Small intestine (tissue), 7 donors: Measurements from ENCODE around the gene TTC39A. TPM values are rescaled to one million over a fixed set of nuclear protein-coding genes. Genes with fewer than 3 reads are reported as not detected.
"Not testable (repeated sequence)": the region's sequence is repeated elsewhere in the genome, so short reads cannot be mapped to it uniquely, and the experiment has no call there.

Experiments
- DNase-seq, 2 donors: peaks; one replicate each; pipeline versions ENCODE4 v3.0.0 to v3.0.0-alpha.2; 2013
- FAIRE-seq: peaks from 2 replicates; lab custom pipeline; 2012; peaks lifted over from hg19 to GRCh38; lab: Jason Lieb, UNC
- H3K27ac ChIP-seq, 3 donors: one replicate each; pipeline ENCODE4 v1.5.1; 2013; ENCODE audit warnings: low read length in 2 of 3, mild to moderate bottlenecking in 2 of 3, control low read depth in 1 of 3, inconsistent platforms in 1 of 3, low read depth in 1 of 3, moderate library complexity in 1 of 3
- H3K27me3 ChIP-seq, 3 donors: one replicate each; pipeline ENCODE4 v1.6.1; 2013; ENCODE audit warnings: low read length in 3 of 3, inconsistent platforms in 1 of 3; ENCODE audit not compliant: control insufficient read depth in 3 of 3, insufficient read depth in 3 of 3
- H3K36me3 ChIP-seq, 3 donors: one replicate each; pipeline ENCODE4 v1.6.1; 2013; ENCODE audit warnings: low read length in 3 of 3, inconsistent platforms in 1 of 3, low read depth in 1 of 3, mild to moderate bottlenecking in 1 of 3, moderate library complexity in 1 of 3; ENCODE audit not compliant: control insufficient read depth in 3 of 3, insufficient read depth in 2 of 3
- H3K4me1 ChIP-seq, 3 donors: one replicate each; pipeline ENCODE4 v1.6.1; 2013; ENCODE audit warnings: low read length in 2 of 3, inconsistent platforms in 1 of 3, low read depth in 1 of 3, mild to moderate bottlenecking in 1 of 3, moderate library complexity in 1 of 3; ENCODE audit not compliant: control insufficient read depth in 3 of 3, insufficient read depth in 2 of 3
- H3K4me3 ChIP-seq, 3 donors: one replicate each; pipeline ENCODE4 v1.5.1; 2013; ENCODE audit warnings: low read length in 3 of 3, control low read depth in 1 of 3, inconsistent platforms in 1 of 3, low read depth in 1 of 3, mild to moderate bottlenecking in 1 of 3, moderate library complexity in 1 of 3
- H3K9me3 ChIP-seq, 2 donors: one replicate each; pipeline ENCODE4 v1.6.1; 2013; ENCODE audit warnings: low read depth in 1 of 2, low read length in 1 of 2; ENCODE audit not compliant: control insufficient read depth in 2 of 2, insufficient read depth in 1 of 2
- WGBS, 3 donors: extraction: QIAGEN DNeasy Blood & Tissue Kit; methylation state at CpG; one replicate each; pipeline ENCODE4 v1.1.7; 2013; 5-methylcytosine and 5-hydroxymethylcytosine counted together
- polyA plus RNA-seq, 4 donors: library from polyadenylated mRNA; stranded (reverse) in 3 of 4; unstranded in 1 of 4; fragments of 200-250 nt in 3 of 4; fragments of 120-200 nt in 1 of 4; gene quantifications; one replicate each; pipeline versions ENCODE4 v1.2.1 to v1.2.3, GENCODE V29; 2013
- donor health status: healthy with polysubstance abuse.
- donor health status: control.
- donor health status: control.
- donor health status: Bipolar disorder and iron deficiency.
- donor health status: healthy.

Gene TTC39A
- polyA plus RNA-seq, 4 donors, result 9.3 to 30.3 (median 12.8) TPM

DNA sequence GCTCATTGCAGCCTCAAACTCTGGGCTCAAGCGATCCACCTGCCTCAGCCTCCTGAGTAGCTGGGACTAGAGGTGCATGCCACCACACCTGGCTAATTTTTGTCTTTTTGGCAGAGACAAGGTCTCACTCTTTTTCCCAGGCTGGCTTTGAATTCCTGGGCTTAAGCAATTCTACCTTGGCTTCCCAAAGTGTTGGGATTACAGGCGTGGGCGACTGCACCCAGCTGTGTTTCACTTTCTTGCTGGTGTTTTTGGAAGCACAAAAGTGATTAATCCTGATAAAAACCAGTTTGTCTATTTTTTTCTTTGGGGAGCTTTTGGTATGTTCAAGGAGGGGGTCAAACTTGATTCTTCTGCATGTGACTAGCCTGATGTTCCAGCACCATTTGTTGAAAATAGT is 75.0 kb downstream of the TTC39A start:
- 76 to 85% (median 76%) methylated on average over 3 of the region's 3 CpGs for WGBS, 3 donors

DNA sequence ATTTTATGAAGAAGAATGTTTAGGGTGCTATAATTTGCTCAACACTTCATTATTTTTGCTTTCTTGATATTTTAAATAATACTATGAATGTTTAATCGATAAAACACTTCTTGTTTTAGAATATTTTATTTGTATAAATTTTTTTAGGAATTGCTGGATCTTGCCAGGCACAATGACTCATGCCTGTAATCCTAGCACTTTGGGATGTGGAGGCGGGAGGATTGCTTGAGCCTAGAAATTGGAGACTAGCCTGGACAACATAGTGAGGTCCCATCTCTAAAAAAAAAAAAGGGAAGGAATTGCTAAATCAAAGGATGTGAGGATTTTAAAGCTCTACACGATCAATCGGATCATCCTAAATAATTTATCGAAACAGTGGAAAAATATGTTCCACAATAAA is 76.7 kb downstream of the TTC39A start:
- Histone ChIP-seq H3K36me3 (peaks cover 0 to 16% (median 0%) of the 10 kb centered on the region in 3 donors), H3K9me3 (no peaks in the 10 kb centered on the region), H3K27me3 (no peaks in the 10 kb centered on the region), H3K4me1 (peaks cover 0 to 3% (median 0%) of the 10 kb centered on the region in 3 donors), H3K4me3 (no peak overlapping the region), H3K27ac (no peak overlapping the region)
- WGBS, 3 donors, result 88 to 96% (median 94%) methylated on average over 5 of the region's 5 CpGs
- DNase-seq (no peak), FAIRE-seq (no peak)

More for the DNA sequence above, 75.0 kb downstream of the TTC39A start:
- DNase-seq (no peak), FAIRE-seq (no peak)
- peaks cover 0 to 16% (median 0%) of the 10 kb centered on the region in 3 donors for H3K36me3 ChIP-seq
- H3K27me3 ChIP-seq, result no peaks in the 10 kb centered on the region
- no peak overlapping the region for H3K27ac ChIP-seq
- H3K9me3 ChIP-seq, result no peaks in the 10 kb centered on the region
- H3K4me1 ChIP-seq, result peaks cover 0 to 4% (median 0%) of the 10 kb centered on the region in 3 donors
- no peak overlapping the region for H3K4me3 ChIP-seq

DNA sequence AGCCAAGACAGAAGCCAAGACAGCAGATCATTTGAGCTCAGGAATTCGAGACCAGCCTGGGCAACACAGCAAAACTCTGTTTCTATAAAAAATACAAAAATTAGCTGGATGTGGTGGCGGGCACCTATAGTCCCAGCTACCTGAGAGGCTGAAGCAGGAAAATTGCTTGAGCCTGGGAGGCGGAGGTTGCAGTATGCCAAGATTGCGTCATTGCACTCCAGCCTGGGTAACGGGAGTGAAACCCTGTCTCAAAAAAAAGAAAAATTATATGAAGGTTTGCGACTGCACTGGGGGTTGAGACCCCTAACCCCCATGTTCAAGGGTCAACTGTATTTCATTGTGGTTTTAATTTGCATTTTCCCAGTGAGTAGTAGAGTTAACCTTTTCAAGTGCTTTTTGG is 78.0 kb downstream of the TTC39A start:
- H3K4me3 ChIP-seq, result no peak overlapping the region
- H3K4me1 ChIP-seq, result peaks cover 0 to 4% (median under 1%) of the 10 kb centered on the region in 3 donors
- H3K27me3 ChIP-seq, result no peaks in the 10 kb centered on the region
- no peak overlapping the region for H3K27ac ChIP-seq
- H3K36me3 ChIP-seq, result peaks cover 0 to 16% (median 0%) of the 10 kb centered on the region in 3 donors
- WGBS, 3 donors, result 92 to 94% (median 93%) methylated on average over 6 of the region's 6 CpGs
- FAIRE-seq (no peak), DNase-seq (no peak)
- no peaks in the 10 kb centered on the region for H3K9me3 ChIP-seq

- not testable (repeated sequence) for H3K4me1 ChIP-seq, H3K4me3 ChIP-seq, FAIRE-seq, H3K9me3 ChIP-seq, DNase-seq, H3K27me3 ChIP-seq, H3K27ac ChIP-seq
- H3K36me3 ChIP-seq, result peaks cover 0 to 17% (median 0%) of the 10 kb centered on the region in 3 donors
- WGBS, 3 donors, result 98% methylated on average over 20 of the region's 20 CpGs
Observed at GRCh38 chr1:51251165-51251564, 79.2 kb downstream of the TTC39A start.

- H3K9me3 ChIP-seq, H3K27ac ChIP-seq, H3K4me1 ChIP-seq, H3K27me3 ChIP-seq, H3K4me3 ChIP-seq, FAIRE-seq, DNase-seq: not testable (repeated sequence)
- H3K36me3 ChIP-seq, result peaks cover 0 to 18% (median 0%) of the 10 kb centered on the region in 3 donors
- 97 to 99% (median 98%) methylated on average over 9 to 14 of the region's 14 CpGs for WGBS, 3 donors
Observed at GRCh38 chr1:51250729-51251128, 79.6 kb downstream of the TTC39A start.

GRCh38 chr1:51249445-51249844 is 80.9 kb downstream of the TTC39A start:
- Histone ChIP-seq H3K9me3 (no peaks in the 10 kb centered on the region), H3K36me3 (peaks cover 0 to 18% (median 0%) of the 10 kb centered on the region in 3 donors), H3K4me3 (no peak overlapping the region), H3K27me3 (no peaks in the 10 kb centered on the region), H3K4me1 (peaks cover 5 to 8% (median 7%) of the 10 kb centered on the region in 3 donors), H3K27ac (no peak overlapping the region)
- 94 to 95% (median 95%) methylated on average over 1 of the region's 1 CpG for WGBS, 3 donors
- no peak for FAIRE-seq
- no peak for DNase-seq

DNA sequence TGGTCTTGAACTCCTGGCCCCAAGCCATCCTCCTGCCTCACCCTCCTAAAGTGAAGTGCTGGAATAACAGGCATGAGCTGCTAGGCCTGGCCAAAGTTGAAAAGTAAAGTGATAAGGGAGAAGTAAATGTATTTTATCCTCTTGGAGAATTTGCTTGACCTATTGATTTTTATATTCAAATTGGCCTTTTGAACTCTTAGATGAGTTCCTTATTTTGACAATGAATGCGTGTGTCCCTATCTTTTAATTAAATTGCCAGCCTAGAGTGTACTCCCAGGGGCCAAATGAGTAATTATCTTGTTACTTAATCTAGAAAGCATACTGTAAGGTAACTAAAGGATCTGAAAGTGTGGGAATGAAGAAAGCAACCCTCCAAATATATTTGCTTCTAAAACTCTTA is 82.9 kb downstream of the TTC39A start:
- 10 to 52% (median 44%) methylated on average over 1 of the region's 1 CpG for WGBS, 3 donors
- peak; percentile 15 to 86 for DNase-seq
- no peak for FAIRE-seq
- peaks cover 0 to 21% (median 0%) of the 10 kb centered on the region in 3 donors for H3K36me3 ChIP-seq
- H3K4me1 ChIP-seq, result peaks cover 5 to 9% (median 8%) of the 10 kb centered on the region in 3 donors
- H3K27me3 ChIP-seq, result no peaks in the 10 kb centered on the region
- H3K4me3 ChIP-seq, result no peak overlapping the region
- H3K27ac ChIP-seq, result no peak overlapping the region
- no peaks in the 10 kb centered on the region for H3K9me3 ChIP-seq

GRCh38 chr1:51247022-51247421 is 83.3 kb downstream of the TTC39A start:
- FAIRE-seq, result no peak
- WGBS, 3 donors, result 36 to 61% (median 38%) methylated on average over 2 of the region's 2 CpGs
- H3K27me3 ChIP-seq, result no peaks in the 10 kb centered on the region

GRCh38 chr1:51242546-51242945 is 87.8 kb downstream of the TTC39A start:
- peaks cover 0 to 8% (median 0%) of the 10 kb centered on the region in 3 donors for H3K36me3 ChIP-seq
- H3K9me3 ChIP-seq, result no peaks in the 10 kb centered on the region
- FAIRE-seq (no peak), DNase-seq (no peak)
- H3K27ac ChIP-seq, result no peak overlapping the region
- H3K27me3 ChIP-seq, result no peaks in the 10 kb centered on the region
- no peak overlapping the region for H3K4me3 ChIP-seq
- H3K4me1 ChIP-seq, result peaks cover 11 to 14% (median 13%) of the 10 kb centered on the region in 3 donors
- WGBS, 3 donors, result 51 to 77% (median 71%) methylated on average over 4 of the region's 4 CpGs

More at GRCh38 chr1:51247022-51247421, 83.3 kb downstream of the TTC39A start:
- peaks cover 5 to 9% (median 8%) of the 10 kb centered on the region in 3 donors for H3K4me1 ChIP-seq
- H3K4me3 ChIP-seq, result no peak overlapping the region
- DNase-seq, result no peak
- H3K27ac ChIP-seq, result peak overlapping the region in 1 of 3 donors; percentile 12
- peaks cover 0 to 18% (median 0%) of the 10 kb centered on the region in 3 donors for H3K36me3 ChIP-seq
- H3K9me3 ChIP-seq, result no peaks in the 10 kb centered on the region
